ENCODE data around the gene MIOS. TPM values are rescaled to one million over a fixed set of nuclear protein-coding genes. Genes with fewer than 3 reads are reported as not detected.

Gene MIOS
- total and polyA plus RNA-seq, 2 experiments from 2014 or later = 24.0 to 50.8 TPM

DNA sequence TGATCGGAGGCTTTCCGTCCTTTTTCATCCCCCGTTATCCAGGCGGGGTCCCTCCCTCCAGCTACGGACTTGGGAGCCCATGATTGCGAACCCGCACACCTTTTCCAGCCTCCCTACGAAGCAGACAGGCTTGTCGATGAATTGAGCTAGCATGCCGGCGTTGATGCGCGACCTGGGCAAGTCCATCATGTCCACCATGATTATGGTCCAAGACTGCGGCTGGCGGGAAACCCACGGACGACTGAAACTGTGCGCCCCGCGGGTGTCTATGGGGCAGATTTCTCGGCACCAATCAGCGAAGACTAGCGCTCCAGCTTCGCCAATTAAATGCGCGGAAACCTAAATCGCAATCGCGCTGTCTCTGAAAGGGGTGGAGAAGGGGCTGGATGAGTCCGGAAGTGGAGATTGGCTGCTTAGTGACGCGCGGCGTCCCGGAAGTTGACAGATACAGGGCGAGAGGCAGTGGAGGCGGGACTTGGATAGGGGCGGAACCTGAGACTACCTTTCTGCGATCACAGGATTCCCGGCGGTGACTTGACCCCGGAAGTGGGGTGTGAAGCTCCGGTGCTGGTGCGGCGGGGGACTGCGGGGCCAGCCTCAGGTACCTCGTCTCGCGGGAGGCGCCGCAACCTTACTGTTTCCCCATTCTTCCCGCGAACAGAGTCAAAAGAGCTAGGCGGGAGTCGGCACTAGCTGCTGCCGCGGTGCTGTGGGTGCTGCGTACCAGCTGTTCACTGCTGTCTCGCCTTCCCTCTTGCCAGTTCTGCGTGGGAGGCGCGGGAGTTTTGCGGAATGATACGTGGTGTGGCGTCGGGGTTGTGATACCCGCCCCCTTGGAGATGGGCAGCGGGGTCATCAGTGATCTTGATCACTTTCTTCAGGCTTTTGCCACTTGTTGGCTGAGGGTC lies 73.8 kb downstream of the MIOS start, which contains the start of gene UMAD1:
UMAD1 (plus strand) TSS at position 532 of the 908 bp plus-strand sequence. CDS start 32,620 bp downstream, outside the sequence.
- Histone ChIP-seq H3K4me2 (peak within 1 kb of the TSS; percentile 94), H3K9me3 (ENCODE audit: low read depth) (no peaks in the 10 kb centered on the region), H4K20me1 (ENCODE audit: insufficient read depth, poor library complexity, severe bottlenecking) (no peaks in the 10 kb centered on the region), H3K79me2 (peaks cover 35% of the 10 kb centered on the region), H2AFZ (peak within 1 kb of the TSS; percentile 97), H3K4me3 (peak within 1 kb of the TSS; percentile 44), H3K9me2 (replicated peaks; ENCODE audit: insufficient read depth) (no peaks in the 10 kb centered on the region), H3K4me1 (ENCODE audit: insufficient read depth) (no peaks in the 10 kb centered on the region), H3K27me3 (no peaks in the 10 kb centered on the region), H3K36me3 (replicated peaks; ENCODE audit: insufficient read depth, low read depth) (no peaks in the 10 kb centered on the region), H3K27ac (peak within 1 kb of the TSS; percentile 74)
- no peak for TF ChIP-seq EZH2 (IDR thresholded peaks at IDR 0.05; ENCODE audit: borderline replicate concordance)
- WGBS (ENCODE audit: low lambda C conversion rate, missing lambda C conversion rate) = under 1% methylated on average over 67 of the region's 68 CpGs
- DNase-seq (ENCODE audit: low spot score) = peak; percentile 99

DNA sequence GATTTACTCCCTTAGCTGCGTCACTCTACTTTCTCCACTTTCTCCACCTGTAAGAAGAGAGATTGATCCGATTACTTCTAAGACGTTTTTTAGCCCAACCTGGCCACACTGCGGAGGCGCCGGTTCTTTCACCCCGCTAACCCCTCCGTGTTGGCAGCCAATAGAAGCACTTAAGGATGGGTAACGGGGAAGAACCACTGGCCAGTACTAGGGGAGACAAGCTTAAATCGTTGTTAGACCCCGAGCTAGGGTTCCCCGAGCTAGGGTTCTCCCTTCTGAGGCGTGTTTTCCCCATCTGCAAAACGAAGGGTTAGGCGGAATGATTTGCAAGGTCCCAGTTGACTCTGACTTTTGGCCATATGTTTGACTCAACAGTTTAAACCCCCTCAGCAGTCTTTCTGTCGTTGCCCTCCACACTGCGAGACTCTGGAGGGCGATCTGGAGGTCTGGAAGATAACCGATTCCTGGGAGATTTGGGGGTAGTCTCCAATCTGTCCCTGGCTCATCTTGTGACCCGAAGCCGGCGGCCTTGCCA lies 74.5 kb downstream of the MIOS start:
- 4% methylated on average over 22 of the region's 22 CpGs for WGBS (ENCODE audit: low lambda C conversion rate, missing lambda C conversion rate)
- Histone ChIP-seq H3K27ac (peak overlapping the region; percentile 74), H3K4me2 (peak overlapping the region; percentile 94), H3K9me2 (replicated peaks; ENCODE audit: insufficient read depth) (no peaks in the 10 kb centered on the region), H3K27me3 (no peaks in the 10 kb centered on the region), H4K20me1 (ENCODE audit: insufficient read depth, poor library complexity, severe bottlenecking) (no peaks in the 10 kb centered on the region), H2AFZ (peak overlapping the region; percentile 79), H3K79me2 (peaks cover 43% of the 10 kb centered on the region), H3K36me3 (replicated peaks; ENCODE audit: insufficient read depth, low read depth) (no peaks in the 10 kb centered on the region), H3K4me3 (peak overlapping the region; percentile 28), H3K4me1 (ENCODE audit: insufficient read depth) (no peaks in the 10 kb centered on the region), H3K9me3 (ENCODE audit: low read depth) (no peaks in the 10 kb centered on the region)
- no peak for TF ChIP-seq EZH2 (IDR thresholded peaks at IDR 0.05; ENCODE audit: borderline replicate concordance)
- TF ChIP-seq CTCF (IDR thresholded peaks at IDR 0.05; ENCODE audit: poor library complexity) = no peak
- no peak for TF ChIP-seq EZH2phosphoT487 (IDR thresholded peaks at IDR 0.05; ENCODE audit: low read depth, severe bottlenecking, unreplicated experiment)
- DNase-seq (ENCODE audit: low spot score) = peak; percentile 15

DNA sequence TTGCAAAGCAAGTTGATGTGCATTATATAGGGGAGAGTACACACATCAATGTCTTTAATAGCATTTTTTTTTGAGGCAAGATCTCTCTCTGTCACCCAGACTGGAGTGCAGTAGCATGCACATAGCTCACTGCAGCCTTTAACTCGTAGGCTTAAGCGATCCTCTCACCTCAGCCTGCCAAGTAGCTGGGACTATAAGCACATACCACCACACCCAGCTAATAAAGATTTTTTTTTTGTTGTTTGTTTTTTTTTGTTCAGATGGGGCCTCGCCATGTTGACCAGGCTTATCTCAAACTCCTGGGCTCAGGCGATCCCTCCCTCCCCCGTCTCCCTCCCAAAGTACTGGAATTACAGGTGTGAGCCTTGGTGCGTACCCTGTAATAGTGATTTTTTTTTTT lies 75.4 kb downstream of the MIOS start:
- 50% methylated on average over 6 of the region's 6 CpGs for WGBS (ENCODE audit: low lambda C conversion rate, missing lambda C conversion rate)
- no peaks in the 10 kb centered on the region for H3K4me1 ChIP-seq (ENCODE audit: insufficient read depth)

More for the DNA sequence above, 75.4 kb downstream of the MIOS start:
- peak overlapping the region; percentile 28 for H3K4me3 ChIP-seq
- no peaks in the 10 kb centered on the region for H3K9me2 ChIP-seq (replicated peaks; ENCODE audit: insufficient read depth)
- H3K79me2 ChIP-seq = peaks cover 49% of the 10 kb centered on the region
- H2AFZ ChIP-seq = no peak overlapping the region
- H3K27ac ChIP-seq = peak overlapping the region; percentile 74
- H3K9me3 ChIP-seq (ENCODE audit: low read depth) = no peaks in the 10 kb centered on the region
- peak overlapping the region; percentile 94 for H3K4me2 ChIP-seq
- no peaks in the 10 kb centered on the region for H4K20me1 ChIP-seq (ENCODE audit: insufficient read depth, poor library complexity, severe bottlenecking)
- no peak for TF ChIP-seq CTCF (IDR thresholded peaks at IDR 0.05; ENCODE audit: poor library complexity)
- TF ChIP-seq EZH2 (IDR thresholded peaks at IDR 0.05; ENCODE audit: borderline replicate concordance) = no peak
- no peak for TF ChIP-seq EZH2phosphoT487 (IDR thresholded peaks at IDR 0.05; ENCODE audit: low read depth, severe bottlenecking, unreplicated experiment)
- H3K36me3 ChIP-seq (replicated peaks; ENCODE audit: insufficient read depth, low read depth) = no peaks in the 10 kb centered on the region
- DNase-seq (ENCODE audit: low spot score) = peak; percentile 35
- no peaks in the 10 kb centered on the region for H3K27me3 ChIP-seq

Measured in hepatocyte (in vitro differentiated cells).